SK-N-SH treated with all-trans-retinoic acid at 6 μM for 48 hours (cell line): ENCODE measurements around the gene SLC6A6.

Source experiments
- ATAC-seq: fragments of 200-7000 bp; cut with Tn5 transposase; 3 replicates; pipeline ENCODE4 v1.9.1; 2020; ENCODE audit warnings: mild to moderate bottlenecking, moderate library complexity
- BACH2 ChIP-seq: fragments of 250-450 bp; sonication (Bioruptor Pico); IDR thresholded peaks from 2 replicates; pipeline ENCODE4 v1.9.0; 2021; ENCODE audit warnings: mild to moderate bottlenecking, borderline replicate concordance
- CSDC2 ChIP-seq: fragments of 250-450 bp; sonication (Bioruptor Pico); IDR thresholded peaks from 2 replicates; pipeline ENCODE4 v1.5.0; 2020; ENCODE audit warnings: mild to moderate bottlenecking, moderate library complexity
- CSRNP3 ChIP-seq: fragments of 250-450 bp; sonication (Bioruptor Pico); IDR thresholded peaks from 2 replicates; pipeline ENCODE4 v1.5.1; 2021; ENCODE audit warnings: mild to moderate bottlenecking, moderate library complexity
- ESRRG ChIP-seq: fragments of 250-450 bp; sonication (Bioruptor Pico); IDR thresholded peaks from 2 replicates; pipeline ENCODE4 v1.6.1; 2021; ENCODE audit warnings: mild to moderate bottlenecking
- GLIS3 ChIP-seq: fragments of 250-450 bp; sonication (Bioruptor Pico); IDR thresholded peaks from 2 replicates; pipeline ENCODE4 v1.5.0; 2020; ENCODE audit warnings: mild to moderate bottlenecking, moderate library complexity
- ISL1 ChIP-seq: fragments of 250-450 bp; sonication (Bioruptor Pico); IDR thresholded peaks from 2 replicates; pipeline ENCODE4 v2.1.2; 2022; ENCODE audit warnings: mild to moderate bottlenecking, moderate library complexity
- OSR1 ChIP-seq: fragments of 250-450 bp; sonication (Bioruptor Pico); IDR thresholded peaks from 2 replicates; pipeline ENCODE4 v1.8.0; 2022; ENCODE audit warnings: moderate library complexity, mild to moderate bottlenecking, inconsistent platforms
- PATZ1 ChIP-seq: fragments of 250-450 bp; sonication (Bioruptor Pico); IDR thresholded peaks from 2 replicates; pipeline ENCODE4 v1.8.0; 2020; ENCODE audit warnings: mild to moderate bottlenecking, moderate library complexity, borderline replicate concordance
- POU6F1 ChIP-seq: fragments of 250-450 bp; sonication (Bioruptor Pico); IDR thresholded peaks from 2 replicates; pipeline ENCODE4 v1.8.0; 2021; ENCODE audit warnings: low read depth, mild to moderate bottlenecking, moderate library complexity, borderline replicate concordance
- SNAI2 ChIP-seq: fragments of 250-450 bp; sonication (Bioruptor Pico); IDR thresholded peaks from 2 replicates; pipeline ENCODE4 v1.5.0; 2020; ENCODE audit warnings: mild to moderate bottlenecking, moderate library complexity
- TCF4 ChIP-seq: fragments of 250-450 bp; sonication (Bioruptor Pico); IDR thresholded peaks from 2 replicates; pipeline ENCODE4 v1.8.0; 2021; ENCODE audit warnings: mild to moderate bottlenecking, moderate library complexity, borderline replicate concordance
- TOX ChIP-seq: fragments of 250-450 bp; sonication (Bioruptor Pico); IDR thresholded peaks from 2 replicates; pipeline ENCODE4 v1.8.0; 2021; ENCODE audit warnings: mild to moderate bottlenecking, moderate library complexity, borderline replicate concordance
- TSHZ2 ChIP-seq: fragments of 250-450 bp; sonication (Bioruptor Pico); IDR thresholded peaks from 2 replicates; pipeline ENCODE4 v1.5.0; 2020; ENCODE audit warnings: mild to moderate bottlenecking, moderate library complexity
- ZFP3 ChIP-seq: fragments of 250-450 bp; sonication (Bioruptor Pico); IDR thresholded peaks from 2 replicates; pipeline ENCODE4 v1.5.0; 2020; ENCODE audit warnings: mild to moderate bottlenecking, moderate library complexity
- ZNF565 ChIP-seq: fragments of 450-650 bp; formaldehyde crosslinking; conservative IDR thresholded peaks from 2 replicates; pipeline ENCODE4 v1.5.0; 2020; ENCODE audit warnings: low read depth, mild to moderate bottlenecking, moderate library complexity
- ZNF70 ChIP-seq: fragments of 450-650 bp; formaldehyde crosslinking; IDR thresholded peaks from 2 replicates; pipeline ENCODE4 v1.5.0; 2020; ENCODE audit warnings: mild to moderate bottlenecking, moderate library complexity
- ZNF8 ChIP-seq: fragments of 450-650 bp; formaldehyde crosslinking; IDR thresholded peaks from 2 replicates; pipeline ENCODE4 v1.5.0; 2020; ENCODE audit warnings: mild to moderate bottlenecking, moderate library complexity

SLC6A6 gene

GRCh38 chr3:14397940-14398796 is 4.2 kb upstream of the SLC6A6 start:
- no peak for ATAC-seq
- TF ChIP-seq OSR1 (CRISPR knock-in tag) = no peak
- TF ChIP-seq TOX (CRISPR knock-in tag) = no peak
- no peak for TF ChIP-seq GLIS3
- TF ChIP-seq ZNF565 = no peak
- TF ChIP-seq, all 23 proteins: peak for 0

GRCh38 chr3:14398797-14399106 is 3.7 kb upstream of the SLC6A6 start:
- TF ChIP-seq TCF4 (CRISPR knock-in tag) = no peak
- no peak for TF ChIP-seq ESRRG
- TF ChIP-seq GLIS3 = no peak
- no peak for TF ChIP-seq ISL1
- TF ChIP-seq OSR1 (CRISPR knock-in tag) = no peak
- no peak for TF ChIP-seq CSRNP3 (CRISPR knock-in tag)
- TF ChIP-seq TSHZ2 (CRISPR knock-in tag) = no peak
- no peak for TF ChIP-seq CSDC2 (CRISPR knock-in tag)
- no peak for TF ChIP-seq ZNF70 (CRISPR knock-in tag)
- no peak for TF ChIP-seq TOX (CRISPR knock-in tag)
- TF ChIP-seq ZNF565 = no peak
- no peak for TF ChIP-seq SNAI2
- no peak for ATAC-seq

GRCh38 chr3:14401692-14402303 is 608 bp upstream of the SLC6A6 start:
- TF ChIP-seq ZNF8 (CRISPR knock-in tag) (no peak), PATZ1 (no peak), TCF4 (CRISPR knock-in tag) (no peak), SNAI2 (no peak), ZFP3 (CRISPR knock-in tag) (no peak), CSDC2 (CRISPR knock-in tag) (no peak)
- no peak; the same call in 2 of the 3 replicates for ATAC-seq

GRCh38 chr3:14403619-14404155 is 1.3 kb downstream of the SLC6A6 start:
- peak; percentile 35 for ATAC-seq
- TF ChIP-seq ZFP3 (CRISPR knock-in tag) = no peak
- no peak for TF ChIP-seq CSRNP3 (CRISPR knock-in tag)
- TF ChIP-seq TOX (CRISPR knock-in tag) = no peak
- TF ChIP-seq CSDC2 (CRISPR knock-in tag) = no peak

- ATAC-seq = no peak
- TF ChIP-seq OSR1 (CRISPR knock-in tag) (no peak), TSHZ2 (CRISPR knock-in tag) (no peak), BACH2 (CRISPR knock-in tag) (no peak), PATZ1 (no peak), POU6F1 (no peak), ISL1 (no peak), SNAI2 (no peak)
Observed at GRCh38 chr3:14404186-14404585, 1.8 kb downstream of the SLC6A6 start.
